Hepatocyte (in vitro differentiated cells): ENCODE measurements around the gene TMEM225B. TPM values are rescaled to one million over a fixed set of nuclear protein-coding genes. Genes with fewer than 3 reads are reported as not detected.
"Not testable (repeated sequence)": the region's sequence is repeated elsewhere in the genome, so short reads cannot be mapped to it uniquely, and the experiment has no call there.

Experiments used
- DNase-seq: peaks from one replicate; pipeline ENCODE4 v3.0.0-alpha.2; 2016; ENCODE audit warnings: low spot score
- H2AFZ ChIP-seq: fragments of 200-600 bp; sonication (generic); 2 replicates; pipeline ENCODE4 v1.6.0; 2016; ENCODE audit warnings: antibody characterized with exemption, mild to moderate bottlenecking
- H3K27ac ChIP-seq: fragments of 200-600 bp; sonication (generic); 2 replicates; pipeline ENCODE4 v1.5.1; 2016; ENCODE audit warnings: mild to moderate bottlenecking
- H3K27me3 ChIP-seq: fragments of 200-600 bp; sonication (generic); 2 replicates; pipeline ENCODE4 v1.6.1; 2016
- H3K36me3 ChIP-seq: fragments of 200-600 bp; sonication (generic); replicated peaks from 2 replicates; pipeline ENCODE4 v1.5.1; 2016; ENCODE audit warnings: low read depth; ENCODE audit not compliant: insufficient read depth
- H3K4me1 ChIP-seq: fragments of 200-600 bp; sonication (generic); 2 replicates; pipeline ENCODE4 v1.5.1; 2016; ENCODE audit warnings: mild to moderate bottlenecking, moderate library complexity; ENCODE audit not compliant: insufficient read depth
- H3K4me2 ChIP-seq: fragments of 200-600 bp; sonication (generic); 2 replicates; pipeline ENCODE4 v1.6.0; 2016
- H3K4me3 ChIP-seq: fragments of 200-600 bp; sonication (generic); 2 replicates; pipeline ENCODE4 v1.5.1; 2016; ENCODE audit warnings: mild to moderate bottlenecking
- H3K79me2 ChIP-seq: fragments of 200-600 bp; sonication (generic); 2 replicates; pipeline ENCODE4 v1.6.0; 2017; ENCODE audit warnings: mild to moderate bottlenecking
- H3K9me2 ChIP-seq: fragments of 200-600 bp; sonication (generic); replicated peaks from 2 replicates; pipeline ENCODE4 v1.6.0; 2017; ENCODE audit warnings: mild to moderate bottlenecking; ENCODE audit not compliant: insufficient read depth
- H3K9me3 ChIP-seq: fragments of 200-600 bp; sonication (generic); 2 replicates; pipeline ENCODE4 v1.5.1; 2016; ENCODE audit warnings: low read depth, mild to moderate bottlenecking
- H4K20me1 ChIP-seq: fragments of 200-600 bp; sonication (generic); 2 replicates; pipeline ENCODE4 v1.6.0; 2016; ENCODE audit warnings: mild to moderate bottlenecking; ENCODE audit not compliant: insufficient read depth, poor library complexity, severe bottlenecking
- EZH2 ChIP-seq: fragments of 200-600 bp; sonication (generic); IDR thresholded peaks from 2 replicates; pipeline ENCODE4 v1.6.1; 2016; ENCODE audit warnings: antibody characterized with exemption, mild to moderate bottlenecking, borderline replicate concordance
- EZH2phosphoT487 ChIP-seq: fragments of 200-600 bp; sonication (generic); IDR thresholded peaks from one replicate; pipeline ENCODE4 v1.6.1; 2018; ENCODE audit warnings: antibody characterized with exemption, mild to moderate bottlenecking, low read depth, moderate library complexity; ENCODE audit not compliant: unreplicated experiment, severe bottlenecking
- WGBS: methylation state at CpG from one replicate; pipeline ENCODE4 v1.1.6; 2016; ENCODE audit warnings: low lambda C conversion rate; ENCODE audit errors: missing lambda C conversion rate; 5-methylcytosine and 5-hydroxymethylcytosine counted together
- polyA plus RNA-seq: library from polyadenylated mRNA; unstranded; fragments of >200 nt; fragmentation: Nextera tagmentation; extraction: Ambion mirVana; gene quantifications from 2 replicates; pipeline ENCODE4 v1.2.1, GENCODE V29; 2016
- total RNA-seq: library from RNA; depleted of rRNA; stranded (reverse); fragments of >200 nt; gene quantifications from 2 replicates; pipeline ENCODE4 v1.2.3, GENCODE V29; 2014
- TF ChIP-seq, protein P1 (sequence below): fragments of 200-600 bp; sonication (generic); IDR thresholded peaks from 2 replicates; pipeline ENCODE4 v1.5.1; 2016; ENCODE audit warnings: antibody characterized with exemption, mild to moderate bottlenecking; ENCODE audit not compliant: poor library complexity

TMEM225B gene
- total and polyA plus RNA-seq, 2 experiments from 2014 or later = 0.12 to 0.20 TPM

DNA sequence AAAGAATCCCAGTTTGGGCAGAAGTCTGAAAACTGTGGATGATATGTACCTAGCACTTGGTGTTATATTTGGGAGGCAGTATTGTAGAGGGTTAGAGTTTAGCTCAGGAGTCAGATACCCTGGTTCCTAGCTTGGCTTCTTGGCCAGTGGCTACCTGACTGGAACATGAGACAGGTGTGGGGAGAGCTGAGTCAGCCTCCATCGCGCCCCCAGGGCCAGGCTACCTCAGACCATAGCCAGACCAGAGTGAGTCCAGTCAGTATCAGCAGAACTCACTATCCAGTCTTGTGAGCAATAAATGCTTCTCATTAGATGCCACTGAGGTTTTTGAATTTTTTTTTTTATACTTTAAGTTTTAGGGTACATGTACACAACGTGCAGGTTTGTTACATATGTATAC is 55.7 kb downstream of the TMEM225B start:
- no peaks in the 10 kb centered on the region for H3K9me3 ChIP-seq
- no peak for DNase-seq
- H3K9me2 ChIP-seq = no peaks in the 10 kb centered on the region
- no peaks in the 10 kb centered on the region for H4K20me1 ChIP-seq
- H3K79me2 ChIP-seq = no peaks in the 10 kb centered on the region
- no peaks in the 10 kb centered on the region for H3K4me1 ChIP-seq
- no peak overlapping the region for H3K27ac ChIP-seq
- H3K4me3 ChIP-seq = no peak overlapping the region
- no peaks in the 10 kb centered on the region for H3K36me3 ChIP-seq
- H2AFZ ChIP-seq = no peak overlapping the region
- no peaks in the 10 kb centered on the region for H3K27me3 ChIP-seq
- 95% methylated on average over 3 of the region's 3 CpGs for WGBS
- no peak overlapping the region for H3K4me2 ChIP-seq
- TF ChIP-seq EZH2 (no peak), EZH2phosphoT487 (no peak)
- TF ChIP-seq, protein P1, sequence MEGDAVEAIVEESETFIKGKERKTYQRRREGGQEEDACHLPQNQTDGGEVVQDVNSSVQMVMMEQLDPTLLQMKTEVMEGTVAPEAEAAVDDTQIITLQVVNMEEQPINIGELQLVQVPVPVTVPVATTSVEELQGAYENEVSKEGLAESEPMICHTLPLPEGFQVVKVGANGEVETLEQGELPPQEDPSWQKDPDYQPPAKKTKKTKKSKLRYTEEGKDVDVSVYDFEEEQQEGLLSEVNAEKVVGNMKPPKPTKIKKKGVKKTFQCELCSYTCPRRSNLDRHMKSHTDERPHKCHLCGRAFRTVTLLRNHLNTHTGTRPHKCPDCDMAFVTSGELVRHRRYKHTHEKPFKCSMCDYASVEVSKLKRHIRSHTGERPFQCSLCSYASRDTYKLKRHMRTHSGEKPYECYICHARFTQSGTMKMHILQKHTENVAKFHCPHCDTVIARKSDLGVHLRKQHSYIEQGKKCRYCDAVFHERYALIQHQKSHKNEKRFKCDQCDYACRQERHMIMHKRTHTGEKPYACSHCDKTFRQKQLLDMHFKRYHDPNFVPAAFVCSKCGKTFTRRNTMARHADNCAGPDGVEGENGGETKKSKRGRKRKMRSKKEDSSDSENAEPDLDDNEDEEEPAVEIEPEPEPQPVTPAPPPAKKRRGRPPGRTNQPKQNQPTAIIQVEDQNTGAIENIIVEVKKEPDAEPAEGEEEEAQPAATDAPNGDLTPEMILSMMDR = no peak

DNA sequence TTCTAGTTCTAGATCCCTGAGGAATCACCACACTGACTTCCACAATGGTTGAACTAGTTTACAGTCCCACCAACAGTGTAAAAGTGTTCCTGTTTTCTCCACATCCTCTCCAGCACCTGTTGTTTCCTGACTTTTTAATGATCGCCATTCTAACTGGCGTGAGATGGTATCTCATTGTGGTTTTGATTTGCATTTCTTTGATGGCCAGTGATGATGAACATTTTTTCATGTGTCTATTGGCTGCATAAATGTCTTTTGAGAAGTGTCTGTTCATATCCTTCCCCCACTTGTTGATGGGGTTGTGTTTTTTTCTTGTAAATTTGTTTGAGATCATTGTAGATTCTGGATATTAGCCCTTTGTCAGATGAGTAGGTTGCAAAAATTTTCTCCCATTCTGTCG is 56.6 kb downstream of the TMEM225B start:
- DNase-seq, H2AFZ ChIP-seq, H3K4me2 ChIP-seq, H4K20me1 ChIP-seq, H3K4me1 ChIP-seq, H3K36me3 ChIP-seq, H3K79me2 ChIP-seq, H3K9me3 ChIP-seq, H3K9me2 ChIP-seq, H3K27me3 ChIP-seq, H3K27ac ChIP-seq, H3K4me3 ChIP-seq: not testable (repeated sequence)
- 93% methylated on average over 3 of the region's 3 CpGs for WGBS

DNA sequence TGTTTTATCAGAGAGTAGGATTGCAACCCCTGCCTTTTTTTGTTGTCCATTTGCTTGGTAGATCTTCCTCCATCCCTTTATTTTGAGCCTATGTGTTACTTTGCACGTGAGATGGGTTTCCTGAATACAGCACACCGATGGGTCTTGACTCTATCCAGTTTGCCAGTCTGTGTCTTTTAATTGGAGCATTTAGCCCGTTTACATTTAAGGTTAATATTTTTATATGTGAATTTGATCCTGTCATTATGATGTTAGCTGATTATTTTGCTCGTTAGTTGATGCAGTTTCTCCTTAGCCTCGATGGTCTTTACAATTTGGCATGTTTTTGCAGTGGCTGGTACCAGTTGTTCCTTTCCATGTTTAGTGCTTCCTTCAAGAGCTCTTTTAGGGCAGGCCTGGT is 59.8 kb downstream of the TMEM225B start:
- 88% methylated on average over 5 of the region's 5 CpGs for WGBS
- not testable (repeated sequence) for H3K79me2 ChIP-seq, H3K4me2 ChIP-seq, DNase-seq, H3K9me2 ChIP-seq, H3K27me3 ChIP-seq, H3K4me1 ChIP-seq, H3K4me3 ChIP-seq, H3K36me3 ChIP-seq, H4K20me1 ChIP-seq, H2AFZ ChIP-seq, H3K27ac ChIP-seq, H3K9me3 ChIP-seq

Other genes starting within 250 kb of the TMEM225B start
- 139 and 153 TPM in 2 replicates for gene ARPC1B, start 223.5 kb upstream of the TMEM225B start, total RNA-seq
- gene ARPC1B, start 223.5 kb upstream of the TMEM225B start, polyA plus RNA-seq = 199 and 205 TPM in 2 replicates
- gene PDAP1, start 189.7 kb upstream of the TMEM225B start, total RNA-seq = 93.9 and 110 TPM in 2 replicates
- gene PDAP1, start 189.7 kb upstream of the TMEM225B start, polyA plus RNA-seq = 52.6 and 76.5 TPM in 2 replicates
- 77.5 and 87.7 TPM in 2 replicates for gene BUD31, start 189.3 kb upstream of the TMEM225B start, total RNA-seq
- gene BUD31, start 189.3 kb upstream of the TMEM225B start, polyA plus RNA-seq = 233 and 235 TPM in 2 replicates
- 9.2 and 11.3 TPM in 2 replicates for gene PTCD1, start 159.5 kb upstream of the TMEM225B start, total RNA-seq
- gene PTCD1, start 159.5 kb upstream of the TMEM225B start, polyA plus RNA-seq = 7.0 and 10.8 TPM in 2 replicates
- 25.3 and 37.6 TPM in 2 replicates for gene CPSF4, start 159.3 kb upstream of the TMEM225B start, total RNA-seq
- gene CPSF4, start 159.3 kb upstream of the TMEM225B start, polyA plus RNA-seq = 35.1 and 41.1 TPM in 2 replicates
- gene ATP5MF, start 132.1 kb upstream of the TMEM225B start, total RNA-seq = 2,783 and 3,615 TPM in 2 replicates
- 785 and 822 TPM in 2 replicates for gene ATP5MF, start 132.1 kb upstream of the TMEM225B start, polyA plus RNA-seq
- gene ZNF789, start 125.4 kb upstream of the TMEM225B start, total RNA-seq = 7.0 and 11.3 TPM in 2 replicates
- 5.5 and 8.1 TPM in 2 replicates for gene ZNF789, start 125.4 kb upstream of the TMEM225B start, polyA plus RNA-seq
- gene ZNF394, start 98.0 kb upstream of the TMEM225B start, total RNA-seq = 19.4 and 23.8 TPM in 2 replicates
- 17.2 and 18.4 TPM in 2 replicates for gene ZNF394, start 98.0 kb upstream of the TMEM225B start, polyA plus RNA-seq
- gene ZKSCAN5, start 93.6 kb upstream of the TMEM225B start, total RNA-seq = 10.6 and 11.3 TPM in 2 replicates
- 6.2 and 6.9 TPM in 2 replicates for gene ZKSCAN5, start 93.6 kb upstream of the TMEM225B start, polyA plus RNA-seq
- 6.3 and 7.2 TPM in 2 replicates for gene FAM200A, start 46.2 kb upstream of the TMEM225B start, total RNA-seq
- 3.7 and 4.4 TPM in 2 replicates for gene FAM200A, start 46.2 kb upstream of the TMEM225B start, polyA plus RNA-seq
- gene ZNF655, start 39.6 kb upstream of the TMEM225B start, total RNA-seq = 69.6 and 76.3 TPM in 2 replicates
- 39.4 and 48.8 TPM in 2 replicates for gene ZNF655, start 39.6 kb upstream of the TMEM225B start, polyA plus RNA-seq
- gene ZSCAN25, start 18.7 kb downstream of the TMEM225B start, total RNA-seq = 11.4 and 18.8 TPM in 2 replicates
- 8.4 and 11.4 TPM in 2 replicates for gene ZSCAN25, start 18.7 kb downstream of the TMEM225B start, polyA plus RNA-seq
- gene CYP3A5, start 81.7 kb downstream of the TMEM225B start, total RNA-seq = 279 and 345 TPM in 2 replicates
- 194 and 228 TPM in 2 replicates for gene CYP3A5, start 81.7 kb downstream of the TMEM225B start, polyA plus RNA-seq
- gene CYP3A7, start 136.9 kb downstream of the TMEM225B start, total RNA-seq = 770 and 803 TPM in 2 replicates
- gene CYP3A7, start 136.9 kb downstream of the TMEM225B start, polyA plus RNA-seq = 311 and 444 TPM in 2 replicates
- gene CYP3A4, start 185.9 kb downstream of the TMEM225B start, total RNA-seq = 29.8 and 43.4 TPM in 2 replicates
- gene CYP3A4, start 185.9 kb downstream of the TMEM225B start, polyA plus RNA-seq = 25.6 and 42.2 TPM in 2 replicates
- 0.88 and 1.8 TPM in 2 replicates for gene CYP3A43, start 229.7 kb downstream of the TMEM225B start, total RNA-seq
- gene CYP3A43, start 229.7 kb downstream of the TMEM225B start, polyA plus RNA-seq = 1.7 and 1.8 TPM in 2 replicates